Measurements from ENCODE around the gene ZNF71. TPM values are rescaled to one million over a fixed set of nuclear protein-coding genes. Genes with fewer than 3 reads are reported as not detected.

The ZNF71 gene
- total and polyA plus RNA-seq, 2 of the 8 experiments (the other 6 are each of a cell fraction or from before 2014, with no cell fraction given): 8.2 to 12.4 TPM

DNA sequence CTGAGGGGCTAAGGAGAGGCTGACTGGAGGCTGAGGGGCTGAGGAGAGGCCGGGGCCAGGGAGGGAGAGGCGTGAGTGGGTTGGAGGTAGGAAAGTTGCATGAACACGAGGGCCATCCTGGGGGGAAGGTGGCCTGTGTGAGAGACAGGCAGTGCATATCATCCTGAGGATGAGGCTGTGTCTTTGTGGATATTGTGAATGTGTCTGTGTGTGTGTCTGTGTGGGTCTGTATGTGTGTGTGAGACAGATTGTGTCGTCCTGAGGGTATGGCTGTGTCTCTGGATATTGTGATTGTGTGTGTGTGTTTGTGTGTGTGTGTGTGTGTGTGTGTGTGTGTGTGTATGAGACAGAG lies 422 bp downstream of the ZNF71 start:
- peak overlapping the region; percentile 82; the same call in 1 of the 2 replicates for H2AK5ac ChIP-seq (ENCODE audit: low read depth, low read length)
- ChIA-PET POLR2A (ENCODE audit: partially characterized antibody) (interaction anchor here (0.6 to 1.6 kb wide), 6 partner anchors 9 to 861 kb away, joined by 3 to 7 read pairs (median 3); partner anchors contain the start of gene VN1R1), CTCF (ENCODE audit: partially characterized antibody) (interaction anchor here (0.6 to 0.7 kb wide), 2 partner anchors 675 to 1454 kb away, joined by 4 read pairs; no protein-coding TSS in a partner anchor)
- no peaks in the 10 kb centered on the region for H3K27me3 ChIP-seq (replicated peaks in 1 of 4; ENCODE audit: control insufficient read depth in 3 of 4, extremely low read depth in 1 of 4, insufficient read depth in 3 of 4, low read length in 3 of 4)
- peak overlapping the region; percentile 33; the same call in 1 of the 2 replicates for H3K27ac ChIP-seq (ENCODE audit: low read depth, low read length)
- peaks cover 8% of the 10 kb centered on the region for H3K79me1 ChIP-seq (ENCODE audit: low read depth, low read length)
- H4K8ac ChIP-seq (ENCODE audit: extremely low read depth, insufficient read depth, low read length): peak overlapping the region; percentile 95
- no peak overlapping the region for H2BK20ac ChIP-seq (ENCODE audit: low read length)
- FAIRE-seq: no peak
- peaks cover 0 to 2% of the 10 kb centered on the region in 2 experiments; a peak in 1 of 4 replicates for H3K9me3 ChIP-seq (ENCODE audit: insufficient read depth in 2 of 2, low read depth in 1 of 2, low read length in 1 of 2)
- WGBS, 2 experiments (ENCODE audit: extremely low coverage in 1 of 2, insufficient coverage in 1 of 2, insufficient read length in 1 of 2, insufficient replicate concordance in 2 of 2, low coverage in 1 of 2, low lambda C conversion rate in 2 of 2, missing lambda C conversion rate in 1 of 2): 4% methylated on average over 4 of the region's 4 CpGs; no CpG with 5 or more reads in 1 of the 2 experiments
- H3K23ac ChIP-seq (ENCODE audit: insufficient read length): peak overlapping the region; percentile 73
- H3K9ac ChIP-seq (replicated peaks in 1 of 4; ENCODE audit: extremely low read depth in 1 of 4, low read depth in 3 of 4, low read length in 3 of 4): peak overlapping the region; percentile 65 to 92 (median 86)
- peaks cover 0 to 3% (median 1%) of the 10 kb centered on the region in 4 experiments; a peak in 2 of 7 replicates for H3K4me1 ChIP-seq (replicated peaks in 1 of 4; ENCODE audit: control insufficient read depth in 3 of 4, insufficient read depth in 4 of 4, low read length in 3 of 4)
- 0 out of 2 replicates have a peak overlapping the region, but pooled peaks have one; percentile 84 for H2BK12ac ChIP-seq (ENCODE audit: low read depth, low read length)
- peak overlapping the region; percentile 34 for H4K5ac ChIP-seq (ENCODE audit: insufficient read length, low read depth, low read length)
- H4K20me1 ChIP-seq (replicated peaks in 1 of 2; ENCODE audit: control insufficient read depth in 1 of 2, insufficient read depth in 2 of 2, low read length in 2 of 2): peaks cover 0 to 6% of the 10 kb centered on the region in 2 experiments
- H2BK120ac ChIP-seq (replicated peaks; ENCODE audit: low read depth, low read length): peak overlapping the region; percentile 52
- H2AFZ ChIP-seq (ENCODE audit: low read length): peak overlapping the region; percentile 27; the same call in 1 of the 2 replicates
- H3K36me3 ChIP-seq (ENCODE audit: control insufficient read depth in 2 of 4, insufficient read depth in 4 of 4, low read length in 3 of 4): no peaks in the 10 kb centered on the region; a peak in 1 of 8 replicates
- H3K4me2 ChIP-seq (ENCODE audit: insufficient read depth in 1 of 2, low read depth in 2 of 2, low read length in 2 of 2): peak overlapping the region; percentile 90 to 99
- peak overlapping the region; percentile 90 for H3K56ac ChIP-seq (replicated peaks; ENCODE audit: insufficient read length, low read depth, low read length)
- peak overlapping the region; percentile 79 for H3K14ac ChIP-seq (ENCODE audit: insufficient read length)
- peak overlapping the region; percentile 95 for H2BK15ac ChIP-seq (ENCODE audit: low read length)
- H3K18ac ChIP-seq (ENCODE audit: extremely low read depth, low read length): peak overlapping the region; percentile 71; the same call in 1 of the 2 replicates
- H3K4me3 ChIP-seq (ENCODE audit: extremely low read depth in 1 of 4, insufficient read depth in 2 of 4, low read depth in 3 of 4, low read length in 4 of 4): peak overlapping the region; percentile 76 to 99 (median 90)
- no peak for DNase-seq (ENCODE audit: low read depth in 1 of 2, low spot score in 2 of 2)
- peak overlapping the region; percentile 95 for H3K4ac ChIP-seq (replicated peaks; ENCODE audit: insufficient read length, low read depth, low read length)
- peak overlapping the region; percentile 84 for H4K91ac ChIP-seq (replicated peaks; ENCODE audit: insufficient read length, low read length)
- peaks cover 0 to 19% of the 10 kb centered on the region in 2 experiments; a peak in 2 of 4 replicates for H3K79me2 ChIP-seq (ENCODE audit: control insufficient read depth in 1 of 2, insufficient read depth in 2 of 2, low read length in 2 of 2)
- H2BK5ac ChIP-seq (ENCODE audit: low read depth, low read length): peak overlapping the region; percentile 75
- H3K23me2 ChIP-seq (ENCODE audit: low read depth, low read length): peaks cover 14% of the 10 kb centered on the region
- TF ChIP-seq ASH2L (IDR thresholded peaks at IDR 0.05; ENCODE audit: low read length) (no peak), ZNF274 (IDR thresholded peaks at IDR 0.05; ENCODE audit: borderline replicate concordance, extremely low read depth, low read length) (no peak), HDAC2 (IDR thresholded peaks at IDR 0.05; ENCODE audit: borderline replicate concordance in 1 of 2, low read depth in 2 of 2, low read length in 2 of 2) (no peak), GABPA (IDR thresholded peaks at IDR 0.05; ENCODE audit: borderline replicate concordance, insufficient read depth, low read length) (no peak), KDM4A (IDR thresholded peaks at IDR 0.05; ENCODE audit: low read depth, low read length, severe bottlenecking) (peak; percentile 34), BRCA1 (IDR thresholded peaks at IDR 0.05; ENCODE audit: low read depth, low read length) (no peak), RNF2 (IDR thresholded peaks at IDR 0.05; ENCODE audit: borderline replicate concordance, low read depth, low read length, missing control alignments, poor library complexity, severe bottlenecking) (no peak), RFX5 (IDR thresholded peaks at IDR 0.05; ENCODE audit: borderline replicate concordance, low read depth, low read length) (no peak), JUND (IDR thresholded peaks at IDR 0.05; ENCODE audit: low read length) (no peak), RAD21 (IDR thresholded peaks at IDR 0.05 in 1 of 2, conservative IDR thresholded peaks at IDR 0.05 in 1 of 2; ENCODE audit: low read depth in 2 of 2, low read length in 2 of 2) (no peak), BCL11A (IDR thresholded peaks at IDR 0.05; ENCODE audit: low read depth in 2 of 2, low read length in 2 of 2) (no peak)

Data from H1 (cell line).